ENCODE measurements around the gene PFKM.

- TF ChIP-seq CTCF (IDR thresholded peaks at IDR 0.05; ENCODE audit: insufficient read depth, low read length) (peak; percentile 6), SPI1 (IDR thresholded peaks at IDR 0.05; ENCODE audit: borderline replicate concordance, low read depth) (no peak), REST (IDR thresholded peaks at IDR 0.05; ENCODE audit: insufficient replicate concordance, low read depth) (peak; percentile 52), GABPA (IDR thresholded peaks at IDR 0.05; ENCODE audit: low read depth) (peak; percentile 84)
These were observed 38.1 kb downstream of the PFKM start, which contains the start of gene ASB8 for GRCh38 chr12:48157018-48157888.
